ENCODE results near the gene NT5DC1.

DNA sequence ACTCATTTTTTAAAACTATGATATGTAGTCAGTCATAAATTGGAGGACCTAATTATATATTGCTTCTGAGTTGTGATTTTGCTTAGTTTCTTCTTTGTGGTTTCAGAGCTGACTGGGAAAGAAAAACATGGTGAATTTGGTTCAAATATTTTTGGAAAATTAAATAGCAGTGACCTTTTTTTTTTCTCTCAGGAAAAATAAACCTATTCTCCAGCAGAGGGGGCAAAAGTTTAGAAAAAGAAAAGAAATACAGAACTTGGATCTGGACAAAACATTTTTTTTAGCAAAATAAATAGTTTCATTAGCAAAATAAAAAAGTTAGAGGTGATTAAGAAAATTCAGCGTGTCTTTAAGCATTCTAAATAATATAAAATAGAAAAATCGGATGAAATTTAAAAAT is 15.1 kb downstream of the NT5DC1 start:
- TF ChIP-seq, protein P1, sequence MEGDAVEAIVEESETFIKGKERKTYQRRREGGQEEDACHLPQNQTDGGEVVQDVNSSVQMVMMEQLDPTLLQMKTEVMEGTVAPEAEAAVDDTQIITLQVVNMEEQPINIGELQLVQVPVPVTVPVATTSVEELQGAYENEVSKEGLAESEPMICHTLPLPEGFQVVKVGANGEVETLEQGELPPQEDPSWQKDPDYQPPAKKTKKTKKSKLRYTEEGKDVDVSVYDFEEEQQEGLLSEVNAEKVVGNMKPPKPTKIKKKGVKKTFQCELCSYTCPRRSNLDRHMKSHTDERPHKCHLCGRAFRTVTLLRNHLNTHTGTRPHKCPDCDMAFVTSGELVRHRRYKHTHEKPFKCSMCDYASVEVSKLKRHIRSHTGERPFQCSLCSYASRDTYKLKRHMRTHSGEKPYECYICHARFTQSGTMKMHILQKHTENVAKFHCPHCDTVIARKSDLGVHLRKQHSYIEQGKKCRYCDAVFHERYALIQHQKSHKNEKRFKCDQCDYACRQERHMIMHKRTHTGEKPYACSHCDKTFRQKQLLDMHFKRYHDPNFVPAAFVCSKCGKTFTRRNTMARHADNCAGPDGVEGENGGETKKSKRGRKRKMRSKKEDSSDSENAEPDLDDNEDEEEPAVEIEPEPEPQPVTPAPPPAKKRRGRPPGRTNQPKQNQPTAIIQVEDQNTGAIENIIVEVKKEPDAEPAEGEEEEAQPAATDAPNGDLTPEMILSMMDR (IDR thresholded peaks at IDR 0.05): peak in 3 of 5 experiments; percentile 6 to 31 (median 10)
- TF ChIP-seq POLR2A (IDR thresholded peaks at IDR 0.05) (no peak), EP300 (IDR thresholded peaks at IDR 0.05) (no peak)

Data from tibial nerve (tissue), 4 donors.